ENCODE data around the gene KIF18B.

The KIF18B gene

DNA sequence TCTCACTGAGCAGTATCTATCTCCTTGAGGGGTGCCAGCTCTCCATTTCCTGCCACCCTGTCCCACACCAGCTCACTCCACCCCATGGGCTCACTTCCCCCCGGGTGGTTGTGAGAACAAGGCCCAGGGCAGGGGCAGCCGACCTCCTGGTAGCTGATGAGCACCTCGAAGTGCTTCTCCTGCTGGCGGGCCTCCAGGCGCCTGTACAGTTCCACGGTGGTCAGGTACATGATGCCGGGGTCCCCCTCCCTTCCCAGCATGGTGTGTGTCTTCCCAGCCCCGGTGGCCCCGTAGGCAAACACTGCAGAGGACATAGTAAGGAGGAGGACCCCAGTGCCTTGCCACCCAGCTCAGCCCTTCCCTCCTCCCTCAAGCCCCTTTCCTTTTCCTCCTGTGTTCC lies 12.5 kb downstream of the KIF18B start:
- Histone ChIP-seq H3K27ac (no peak overlapping the region), H3K36me3 (peaks cover 60% of the 10 kb centered on the region)

DNA sequence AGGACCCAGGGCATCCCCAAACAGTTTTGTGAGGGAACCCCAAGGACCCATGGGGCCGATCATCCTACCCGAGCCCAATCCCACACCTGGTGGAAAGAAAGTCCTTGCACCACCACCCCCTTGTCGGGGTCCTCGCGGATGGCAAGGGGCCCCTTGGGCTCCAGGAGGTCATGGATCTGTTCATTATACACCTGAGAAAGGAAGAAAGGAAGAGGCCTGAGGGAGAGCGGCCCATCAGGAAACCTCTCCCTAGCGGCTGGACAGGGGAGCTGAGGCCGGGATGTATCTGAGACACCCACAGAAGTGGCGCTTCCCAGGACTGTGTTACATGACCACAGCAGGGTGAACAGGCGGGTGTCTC lies 12.8 kb downstream of the KIF18B start:
- no peak overlapping the region for H3K27ac ChIP-seq
- H3K27me3 ChIP-seq: no peaks in the 10 kb centered on the region
- TF ChIP-seq, protein P1, sequence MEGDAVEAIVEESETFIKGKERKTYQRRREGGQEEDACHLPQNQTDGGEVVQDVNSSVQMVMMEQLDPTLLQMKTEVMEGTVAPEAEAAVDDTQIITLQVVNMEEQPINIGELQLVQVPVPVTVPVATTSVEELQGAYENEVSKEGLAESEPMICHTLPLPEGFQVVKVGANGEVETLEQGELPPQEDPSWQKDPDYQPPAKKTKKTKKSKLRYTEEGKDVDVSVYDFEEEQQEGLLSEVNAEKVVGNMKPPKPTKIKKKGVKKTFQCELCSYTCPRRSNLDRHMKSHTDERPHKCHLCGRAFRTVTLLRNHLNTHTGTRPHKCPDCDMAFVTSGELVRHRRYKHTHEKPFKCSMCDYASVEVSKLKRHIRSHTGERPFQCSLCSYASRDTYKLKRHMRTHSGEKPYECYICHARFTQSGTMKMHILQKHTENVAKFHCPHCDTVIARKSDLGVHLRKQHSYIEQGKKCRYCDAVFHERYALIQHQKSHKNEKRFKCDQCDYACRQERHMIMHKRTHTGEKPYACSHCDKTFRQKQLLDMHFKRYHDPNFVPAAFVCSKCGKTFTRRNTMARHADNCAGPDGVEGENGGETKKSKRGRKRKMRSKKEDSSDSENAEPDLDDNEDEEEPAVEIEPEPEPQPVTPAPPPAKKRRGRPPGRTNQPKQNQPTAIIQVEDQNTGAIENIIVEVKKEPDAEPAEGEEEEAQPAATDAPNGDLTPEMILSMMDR (IDR thresholded peaks at IDR 0.05): no peak
- H3K4me3 ChIP-seq (ENCODE audit: low read depth in 1 of 2, low read length in 1 of 2): no peak overlapping the region
- H3K9me3 ChIP-seq: no peaks in the 10 kb centered on the region
- peaks cover 64% of the 10 kb centered on the region for H3K36me3 ChIP-seq
- H3K4me1 ChIP-seq (ENCODE audit: control insufficient read depth in 1 of 2, insufficient read depth in 1 of 2, low read depth in 1 of 2, low read length in 1 of 2): no peaks in the 10 kb centered on the region

More for the DNA sequence above, 12.5 kb downstream of the KIF18B start:
- H3K27me3 ChIP-seq: no peaks in the 10 kb centered on the region
- H3K4me3 ChIP-seq (ENCODE audit: low read depth in 1 of 2, low read length in 1 of 2): no peak overlapping the region
- no peaks in the 10 kb centered on the region for H3K9me3 ChIP-seq
- H3K4me1 ChIP-seq (ENCODE audit: control insufficient read depth in 1 of 2, insufficient read depth in 1 of 2, low read depth in 1 of 2, low read length in 1 of 2): no peaks in the 10 kb centered on the region
- TF ChIP-seq, protein P1 (IDR thresholded peaks at IDR 0.05): no peak

DNA sequence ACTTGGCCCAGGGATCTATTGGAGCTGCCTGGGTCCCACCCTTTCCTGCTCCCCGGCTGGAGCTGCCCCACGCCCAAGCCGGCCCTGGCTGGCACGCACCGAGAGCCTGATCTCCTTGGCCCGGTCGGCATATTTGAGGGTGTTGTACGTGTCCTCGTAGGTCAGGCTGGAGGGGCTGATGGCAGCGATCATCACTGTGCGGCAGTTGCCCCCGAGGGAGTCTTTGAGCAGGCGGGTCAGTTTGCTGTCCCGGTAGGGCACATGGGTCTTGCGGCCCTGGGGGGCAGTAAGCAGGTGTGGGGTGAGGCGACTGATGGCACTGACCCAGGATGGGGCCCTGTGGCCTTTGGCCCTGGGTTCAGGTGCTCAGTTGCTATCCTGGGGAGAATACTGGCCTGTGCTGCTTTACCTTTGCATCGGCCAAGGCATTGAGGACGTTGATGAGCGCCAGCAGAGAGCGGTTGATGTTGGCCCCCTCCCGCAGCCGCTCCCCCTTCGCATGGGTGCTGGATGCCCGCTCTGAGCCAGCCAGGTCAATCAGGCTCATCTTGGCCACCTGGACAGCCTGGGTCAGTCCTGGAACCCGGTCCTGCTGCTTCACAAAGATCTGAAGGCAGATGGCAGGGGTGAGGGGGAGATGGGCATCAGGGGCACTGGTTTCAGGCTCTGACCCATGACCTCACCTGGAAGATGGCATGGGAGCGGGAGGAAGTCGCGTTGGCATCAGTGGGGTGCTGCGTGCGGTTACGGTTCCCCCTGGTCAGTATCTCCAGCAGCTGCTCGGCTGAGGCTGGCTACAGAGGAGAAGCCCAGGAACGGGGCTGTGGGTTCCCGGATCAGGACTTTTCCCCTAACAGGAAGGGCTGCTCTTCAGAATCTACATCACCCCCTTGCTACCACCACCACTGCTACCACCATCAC lies 13.5 kb downstream of the KIF18B start:
- Histone ChIP-seq H3K4me3 (ENCODE audit: low read depth in 1 of 2, low read length in 1 of 2) (no peak overlapping the region), H3K36me3 (peaks cover 70% of the 10 kb centered on the region), H3K27ac (no peak overlapping the region), H3K9me3 (no peaks in the 10 kb centered on the region), H3K27me3 (no peaks in the 10 kb centered on the region), H3K4me1 (ENCODE audit: control insufficient read depth in 1 of 2, insufficient read depth in 1 of 2, low read depth in 1 of 2, low read length in 1 of 2) (no peaks in the 10 kb centered on the region)
- TF ChIP-seq, protein P1 (IDR thresholded peaks at IDR 0.05): no peak

DNA sequence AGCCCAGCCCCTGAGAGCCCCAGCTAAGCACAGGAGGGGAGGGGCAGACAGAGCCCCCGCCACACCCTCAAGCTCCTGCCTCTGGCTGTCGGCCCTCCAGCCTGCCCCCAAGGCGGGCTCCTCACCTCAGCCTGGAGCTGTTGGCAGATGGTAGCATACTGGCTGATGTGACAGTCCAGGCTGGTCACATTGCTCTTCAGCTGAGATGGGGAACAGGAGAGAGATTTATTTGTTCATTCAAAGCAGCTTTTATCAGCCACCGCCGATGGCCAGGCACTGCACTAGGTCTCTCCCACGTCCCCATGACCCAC lies 14.8 kb downstream of the KIF18B start:
- no peak overlapping the region for H3K4me3 ChIP-seq (ENCODE audit: low read depth in 1 of 2, low read length in 1 of 2)
- no peaks in the 10 kb centered on the region for H3K4me1 ChIP-seq (ENCODE audit: control insufficient read depth in 1 of 2, insufficient read depth in 1 of 2, low read depth in 1 of 2, low read length in 1 of 2)
- no peaks in the 10 kb centered on the region for H3K27me3 ChIP-seq
- no peaks in the 10 kb centered on the region for H3K9me3 ChIP-seq
- no peak overlapping the region for H3K27ac ChIP-seq
- TF ChIP-seq, protein P1 (IDR thresholded peaks at IDR 0.05): no peak
- peaks cover 84% of the 10 kb centered on the region for H3K36me3 ChIP-seq

DNA sequence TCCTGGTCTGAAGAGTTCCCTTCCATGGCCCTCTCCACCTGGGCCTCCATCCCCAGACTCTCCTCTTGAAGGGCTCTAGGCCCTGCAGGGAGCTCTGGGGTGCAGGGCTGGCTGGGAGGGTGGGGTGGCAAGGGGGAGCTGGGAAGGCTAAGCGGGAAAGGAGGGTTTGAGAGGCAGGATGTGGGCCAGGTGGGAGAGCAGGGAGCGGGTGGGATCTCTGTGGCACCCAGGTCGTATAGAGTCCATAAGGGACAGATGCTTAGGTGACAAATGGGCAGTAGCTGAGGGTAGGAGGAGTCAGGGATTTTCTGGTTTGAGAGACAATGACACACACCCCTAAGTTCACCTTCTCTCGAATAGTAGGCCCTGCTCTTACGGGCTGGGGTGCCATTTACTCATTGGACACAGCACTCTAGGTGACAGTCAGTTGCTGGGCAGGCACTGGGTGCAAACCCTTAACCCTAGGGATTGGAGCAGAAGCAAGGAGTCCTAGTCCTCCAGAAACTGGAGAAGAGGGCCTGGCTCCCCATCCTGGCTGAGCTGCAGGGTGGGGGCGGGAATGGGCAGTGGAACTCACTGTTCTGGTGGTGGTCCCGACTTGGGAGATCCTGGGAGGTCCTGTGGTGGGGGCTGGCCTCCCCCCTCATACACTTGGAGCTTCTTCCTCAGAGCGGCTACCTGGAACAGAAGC lies 15.3 kb downstream of the KIF18B start:
- Histone ChIP-seq H3K36me3 (peaks cover 89% of the 10 kb centered on the region), H3K27me3 (no peaks in the 10 kb centered on the region), H3K9me3 (no peaks in the 10 kb centered on the region), H3K27ac (no peak overlapping the region), H3K4me3 (ENCODE audit: low read depth in 1 of 2, low read length in 1 of 2) (no peak overlapping the region), H3K4me1 (ENCODE audit: control insufficient read depth in 1 of 2, insufficient read depth in 1 of 2, low read depth in 1 of 2, low read length in 1 of 2) (no peaks in the 10 kb centered on the region)
- TF ChIP-seq, protein P1 (IDR thresholded peaks at IDR 0.05): no peak
